HEK293T (cell line): ENCODE results near the gene MED8.

ENCODE experiments used
- CTCF ChIA-PET: fragments of 350-600 bp; formaldehyde crosslinking; extraction: SDS; loops from one replicate; lab custom pipeline; 2021; ENCODE audit warnings: antibody characterized with exemption, inconsistent platforms; lab: Yijun Ruan, JAX
- POLR2A ChIA-PET: fragments of 350-600 bp; formaldehyde crosslinking; extraction: SDS; loops from one replicate; lab custom pipeline; 2020; ENCODE audit warnings: antibody characterized with exemption, inconsistent platforms; lab: Yijun Ruan, JAX
- DNase-seq: peaks from one replicate; pipeline ENCODE4 v3.0.0; 2012; ENCODE audit warnings: mixed read lengths; ENCODE audit errors: extremely low spot score
- ARNT ChIP-seq: fragments of 450-650 bp; IDR thresholded peaks from 2 replicates; pipeline ENCODE4 v1.6.1; 2017; ENCODE audit warnings: mild to moderate bottlenecking
- BHLHE40 ChIP-seq: fragments of 450-650 bp; IDR thresholded peaks from 2 replicates; pipeline ENCODE4 v1.6.1; 2016; ENCODE audit warnings: mild to moderate bottlenecking, moderate library complexity, borderline replicate concordance
- CTBP1 ChIP-seq: fragments of 450-650 bp; IDR thresholded peaks from 2 replicates; pipeline ENCODE4 v1.6.1; 2016; ENCODE audit warnings: borderline replicate concordance
- ELF4 ChIP-seq: fragments of 450-650 bp; IDR thresholded peaks from 2 replicates; pipeline ENCODE4 v1.6.1; 2017; ENCODE audit warnings: antibody characterized with exemption
- FOXA1 ChIP-seq: fragments of 450-650 bp; IDR thresholded peaks from 2 replicates; pipeline ENCODE4 v1.6.1; 2016; ENCODE audit warnings: mild to moderate bottlenecking
- FOXK2 ChIP-seq: fragments of 450-650 bp; IDR thresholded peaks from 2 replicates; pipeline ENCODE4 v1.6.1; 2016; ENCODE audit warnings: mild to moderate bottlenecking
- HDGF ChIP-seq: fragments of 450-650 bp; IDR thresholded peaks from 2 replicates; pipeline ENCODE4 v1.6.1; 2017; ENCODE audit warnings: antibody characterized with exemption, borderline replicate concordance
- L3MBTL2 ChIP-seq: fragments of 450-650 bp; conservative IDR thresholded peaks from 2 replicates; pipeline ENCODE4 v1.6.1; 2016; ENCODE audit warnings: mild to moderate bottlenecking
- LEF1 ChIP-seq: fragments of 450-650 bp; IDR thresholded peaks from 2 replicates; pipeline ENCODE4 v1.6.1; 2017; ENCODE audit warnings: mild to moderate bottlenecking, borderline replicate concordance
- NFRKB ChIP-seq: fragments of 450-650 bp; IDR thresholded peaks from 2 replicates; pipeline ENCODE4 v1.6.1; 2016; ENCODE audit warnings: mild to moderate bottlenecking, moderate library complexity
- PKNOX1 ChIP-seq: fragments of 450-650 bp; IDR thresholded peaks from 2 replicates; pipeline ENCODE4 v1.6.1; 2016
- SP1 ChIP-seq: fragments of 450-650 bp; IDR thresholded peaks from 2 replicates; pipeline ENCODE4 v1.6.1; 2017
- SUZ12 ChIP-seq: fragments of 450-650 bp; IDR thresholded peaks from 2 replicates; pipeline ENCODE4 v1.6.1; 2016; ENCODE audit warnings: mild to moderate bottlenecking
- TARDBP ChIP-seq: fragments of 450-650 bp; IDR thresholded peaks from 2 replicates; pipeline ENCODE4 v1.6.1; 2016
- ZNF384 ChIP-seq: fragments of 450-650 bp; IDR thresholded peaks from 2 replicates; pipeline ENCODE4 v1.6.1; 2016

The MED8 gene

GRCh38 chr1:43382027-43382779, 7.4 kb downstream of the MED8 start:
- DNase-seq: no peak
- ChIA-PET POLR2A (interaction anchor here (0.7 to 2.8 kb wide), 4 partner anchors 9 to 24 kb away, joined by 3 to 12 read pairs (median 4); partner anchors contain the start of genes CDC20 and ELOVL1), CTCF (no interaction called here)
- TF ChIP-seq CTBP1: no peak
- TF ChIP-seq SUZ12: no peak
- no peak for TF ChIP-seq BHLHE40
- no peak for TF ChIP-seq L3MBTL2
- TF ChIP-seq NFRKB: no peak
- TF ChIP-seq ELF4: no peak
- TF ChIP-seq PKNOX1: no peak
- TF ChIP-seq FOXA1: no peak
- no peak for TF ChIP-seq LEF1
- no peak for TF ChIP-seq FOXK2
- no peak for TF ChIP-seq HDGF
- no peak for TF ChIP-seq ARNT
- TF ChIP-seq ZNF384: no peak

- TF ChIP-seq PKNOX1 (no peak), LEF1 (no peak), ARNT (no peak), L3MBTL2 (no peak), TARDBP (no peak)
- CTCF ChIA-PET: no interaction called here
- POLR2A ChIA-PET: interaction anchor here (1.0 to 2.8 kb wide), 2 partner anchors 13 to 23 kb away, joined by 4 to 12 read pairs; partner anchors contain the start of gene CDC20
- DNase-seq: no peak
These were observed 8.0 kb downstream of the MED8 start for GRCh38 chr1:43381612-43382011.

GRCh38 chr1:43379476-43379875, 10.1 kb downstream of the MED8 start:
- TF ChIP-seq TARDBP (no peak), L3MBTL2 (no peak), PKNOX1 (no peak), SUZ12 (no peak), ARNT (no peak), FOXA1 (no peak), HDGF (no peak), SP1 (no peak), NFRKB (no peak), ZNF384 (no peak)
- ChIA-PET CTCF (no interaction called here), POLR2A (interaction anchor here (0.7 to 1.3 kb wide), 2 partner anchors 9 to 196 kb away, joined by 3 read pairs; no protein-coding TSS in a partner anchor)
- DNase-seq: no peak

- DNase-seq: no peak
- POLR2A ChIA-PET: interaction anchor here (0.8 to 2.2 kb wide), 3 partner anchors 10 to 20 kb away, joined by 3 to 8 read pairs (median 4); partner anchors contain the start of gene ELOVL1
- TF ChIP-seq PKNOX1: no peak
- no peak for TF ChIP-seq LEF1
- no peak for TF ChIP-seq ELF4
- no peak for TF ChIP-seq CTBP1
- no peak for TF ChIP-seq SUZ12
- CTCF ChIA-PET: no interaction called here
These were observed 11.8 kb downstream of the MED8 start for GRCh38 chr1:43377831-43378230.

GRCh38 chr1:43376723-43377235, 12.8 kb downstream of the MED8 start:
- CTCF ChIA-PET: no interaction called here
- POLR2A ChIA-PET: interaction anchor here (0.8 to 2.2 kb wide), 4 partner anchors 12 to 273 kb away, joined by 3 to 8 read pairs (median 4); partner anchors contain the start of genes CDC20 and KDM4A

More at GRCh38 chr1:43376723-43377235, 12.8 kb downstream of the MED8 start:
- DNase-seq: no peak
- TF ChIP-seq FOXA1 (no peak), NFRKB (no peak), LEF1 (no peak), ZNF384 (no peak), L3MBTL2 (no peak)
